Stomach (tissue), 9 donors: ENCODE results near the gene COL6A3. TPM values are rescaled to one million over a fixed set of nuclear protein-coding genes. Genes with fewer than 3 reads are reported as not detected.

Source experiments
- DNase-seq, 2 donors: peaks; one replicate each; pipeline versions ENCODE4 v3.0.0 to v3.0.0-alpha.2; 2013 to 2019
- H3K27ac ChIP-seq, 5 donors: fragments of 200-600 bp in 4 of 5; sonication (generic) in 4 of 5; one replicate each; pipeline ENCODE4 v1.5.1; 2013 to 2019; ENCODE audit warnings: mild to moderate bottlenecking in 1 of 5, moderate library complexity in 1 of 5
- H3K27me3 ChIP-seq, 3 donors: fragments of 200-600 bp; sonication (generic); one replicate each; pipeline ENCODE4 v1.5.1; 2017 to 2019; ENCODE audit warnings: mixed run types in 1 of 3
- H3K36me3 ChIP-seq, 4 donors: fragments of 200-600 bp; sonication (generic); 1 replicate in 3 of 4; 2 replicates in 1 of 4; pipeline ENCODE4 v1.5.1; 2016 to 2019
- H3K4me1 ChIP-seq, 4 donors: fragments of 200-600 bp; sonication (generic); one replicate each; pipeline ENCODE4 v1.5.1; 2016 to 2019
- H3K4me3 ChIP-seq, 4 donors: fragments of 200-600 bp; sonication (generic) in 3 of 4; one replicate each; pipeline ENCODE4 v1.5.1; 2016 to 2019; ENCODE audit warnings: mild to moderate bottlenecking in 1 of 4
- H3K9me3 ChIP-seq, 4 donors: fragments of 200-600 bp; sonication (generic); one replicate each; pipeline ENCODE4 v1.5.1; 2016 to 2019
- EP300 ChIP-seq: sonication (generic); formaldehyde crosslinking; IDR thresholded peaks from one replicate; pipeline ENCODE4 v1.6.1; 2017; ENCODE audit warnings: antibody characterized with exemption
- POLR2A ChIP-seq, 4 donors: fragments of 450-650 bp; IDR thresholded peaks; one replicate each; pipeline ENCODE4 v1.6.1; 2016; ENCODE audit warnings: antibody characterized with exemption in 4 of 4, control low read depth in 2 of 4, mild to moderate bottlenecking in 1 of 4, moderate library complexity in 1 of 4
- POLR2AphosphoS5 ChIP-seq, 3 donors: sonication (generic); formaldehyde crosslinking; IDR thresholded peaks; one replicate each; pipeline ENCODE4 v1.6.1; 2016; ENCODE audit warnings: antibody characterized with exemption in 3 of 3
- WGBS, 5 donors: extraction: QIAGEN DNeasy Blood & Tissue Kit in 3 of 5; methylation state at CpG; one replicate each; pipeline versions ENCODE4 v1.1.5 to v1.1.7; 2013 to 2018; 5-methylcytosine and 5-hydroxymethylcytosine counted together
- intact Hi-C: fragments of 100-400 bp; cut with DNase I; formaldehyde crosslinking; loops from one replicate; pipeline ENCODE4 v1.15.1; 2023; ENCODE audit warnings: low total_unique reads
- polyA plus RNA-seq, 3 donors: library from polyadenylated mRNA; stranded (reverse); fragments of 200-250 nt; gene quantifications; one replicate each; pipeline ENCODE4 v1.2.3, GENCODE V29; 2013
- total RNA-seq, 5 donors: library from RNA; depleted of rRNA; stranded (reverse); fragments of >200 nt; gene quantifications; one replicate each; pipeline versions ENCODE4 v1.1.0 to v1.2.3, GENCODE V29; 2014 to 2016
- TF ChIP-seq, protein P1 (sequence below), 7 experiments: fragments of 450-650 bp in 4 of 7; fragments of 200-600 bp in 3 of 7; sonication (generic) in 3 of 7; IDR thresholded peaks; one replicate each; pipeline ENCODE4 v1.5.1; 2016 to 2019; ENCODE audit warnings: antibody characterized with exemption in 7 of 7, control low read depth in 2 of 7, mild to moderate bottlenecking in 1 of 7
- donor health status: healthy with polysubstance abuse.
- donor health status: Bipolar disorder and iron deficiency.
- donor health status: healthy.

Gene COL6A3
- total and polyA plus RNA-seq, 8 donors, result 9.3 to 411 (median 105) TPM

DNA sequence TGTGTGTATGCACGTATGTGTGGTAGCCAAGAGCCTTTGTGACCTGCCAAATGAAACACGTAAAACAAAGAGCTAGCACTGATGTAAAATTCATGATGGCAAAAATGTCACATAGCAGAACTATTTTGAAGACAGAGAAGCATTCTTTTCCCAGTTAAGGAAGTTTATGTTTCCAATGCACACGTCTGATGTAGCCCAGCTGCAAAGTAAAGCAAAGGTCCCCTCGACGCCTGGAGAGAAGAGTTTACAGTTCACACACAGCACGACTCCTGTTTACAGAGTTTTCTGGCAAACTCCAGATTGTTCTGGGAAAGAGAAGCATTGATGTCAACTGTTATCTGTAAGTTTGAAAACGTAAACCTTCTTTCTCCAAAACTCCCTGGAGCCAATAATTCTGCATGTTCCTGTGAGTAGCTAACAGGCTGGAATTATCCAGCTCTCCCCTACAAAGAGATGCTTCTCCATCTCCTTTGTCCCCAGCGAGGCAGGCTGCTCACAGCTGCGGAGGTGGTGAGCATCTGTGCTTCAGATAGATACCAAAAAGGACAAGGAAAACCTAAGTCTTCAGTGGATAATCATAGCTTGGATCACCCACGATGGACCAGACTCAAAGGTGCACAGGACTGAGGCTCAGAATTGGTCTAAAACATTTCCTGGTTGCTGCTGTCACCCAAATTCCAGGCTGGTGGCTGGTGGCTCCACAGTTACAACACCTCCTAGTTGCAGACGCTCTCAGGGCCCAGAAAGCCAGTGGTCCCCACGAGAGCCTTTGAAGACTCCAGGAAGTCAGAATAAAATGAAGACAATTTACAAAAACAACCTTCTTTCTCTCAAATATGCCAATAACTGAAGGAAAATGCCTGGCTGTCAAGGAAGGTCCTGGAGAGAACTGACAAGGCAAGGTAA is 87.4 kb downstream of the COL6A3 start:
- peaks cover 0 to 5% (median 0%) of the 10 kb centered on the region in 4 donors for H3K36me3 ChIP-seq
- WGBS, 5 donors, result 21 to 51% (median 41%) methylated on average over 12 of the region's 12 CpGs
- H3K27ac ChIP-seq, result peak overlapping the region; percentile 55 to 91 (median 74)
- H3K4me1 ChIP-seq, result peaks cover 4 to 68% (median 32%) of the 10 kb centered on the region in 4 donors
- no peak for TF ChIP-seq EP300
- peak in 1 of 3 donors; percentile 30 for TF ChIP-seq POLR2AphosphoS5 (IDR thresholded peaks at IDR 0.05)
- no peaks in the 10 kb centered on the region for H3K9me3 ChIP-seq
- H3K4me3 ChIP-seq, result no peak overlapping the region
- DNase-seq, result peak in 1 of 2 donors; percentile 88
- no peaks in the 10 kb centered on the region for H3K27me3 ChIP-seq
- intact Hi-C loops, result no loop called here

DNA sequence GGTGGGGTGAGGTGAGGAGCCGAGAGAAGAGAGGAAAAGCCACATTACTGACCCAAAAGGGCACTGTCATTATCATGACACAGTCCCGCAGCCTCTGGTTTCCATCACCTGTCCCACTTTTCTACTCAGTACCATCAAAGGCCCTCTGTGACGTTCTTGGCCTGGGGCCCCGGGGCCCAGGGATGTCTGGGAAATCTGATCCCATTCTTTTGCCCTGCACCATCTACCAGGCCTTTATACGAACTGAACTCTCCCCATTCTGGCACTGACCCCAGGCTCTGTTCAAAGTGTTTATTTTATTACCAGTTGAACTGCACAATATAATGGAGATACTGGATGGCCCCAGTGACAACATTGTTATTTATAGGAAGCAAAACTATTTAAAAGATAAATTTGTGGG is 89.1 kb downstream of the COL6A3 start:
- intact Hi-C loops, result no loop called here
- no peak overlapping the region for H3K4me3 ChIP-seq
- H3K9me3 ChIP-seq, result no peaks in the 10 kb centered on the region
- H3K4me1 ChIP-seq, result peaks cover 4 to 80% (median 32%) of the 10 kb centered on the region in 4 donors
- TF ChIP-seq POLR2A (IDR thresholded peaks at IDR 0.05) (no peak), EP300 (peak; percentile 62), POLR2AphosphoS5 (IDR thresholded peaks at IDR 0.05) (peak; percentile 7 to 73 (median 71))
- TF ChIP-seq, protein P1, sequence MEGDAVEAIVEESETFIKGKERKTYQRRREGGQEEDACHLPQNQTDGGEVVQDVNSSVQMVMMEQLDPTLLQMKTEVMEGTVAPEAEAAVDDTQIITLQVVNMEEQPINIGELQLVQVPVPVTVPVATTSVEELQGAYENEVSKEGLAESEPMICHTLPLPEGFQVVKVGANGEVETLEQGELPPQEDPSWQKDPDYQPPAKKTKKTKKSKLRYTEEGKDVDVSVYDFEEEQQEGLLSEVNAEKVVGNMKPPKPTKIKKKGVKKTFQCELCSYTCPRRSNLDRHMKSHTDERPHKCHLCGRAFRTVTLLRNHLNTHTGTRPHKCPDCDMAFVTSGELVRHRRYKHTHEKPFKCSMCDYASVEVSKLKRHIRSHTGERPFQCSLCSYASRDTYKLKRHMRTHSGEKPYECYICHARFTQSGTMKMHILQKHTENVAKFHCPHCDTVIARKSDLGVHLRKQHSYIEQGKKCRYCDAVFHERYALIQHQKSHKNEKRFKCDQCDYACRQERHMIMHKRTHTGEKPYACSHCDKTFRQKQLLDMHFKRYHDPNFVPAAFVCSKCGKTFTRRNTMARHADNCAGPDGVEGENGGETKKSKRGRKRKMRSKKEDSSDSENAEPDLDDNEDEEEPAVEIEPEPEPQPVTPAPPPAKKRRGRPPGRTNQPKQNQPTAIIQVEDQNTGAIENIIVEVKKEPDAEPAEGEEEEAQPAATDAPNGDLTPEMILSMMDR (IDR thresholded peaks at IDR 0.05), result no peak
- H3K27ac ChIP-seq, result peak overlapping the region in 4 of 5 donors; percentile 55 to 91 (median 74)
- 42 to 59% (median 47%) methylated on average over 5 of the region's 5 CpGs for WGBS, 5 donors
- DNase-seq, result peak in 1 of 2 donors; percentile 62
- H3K27me3 ChIP-seq, result no peaks in the 10 kb centered on the region
- H3K36me3 ChIP-seq, result peaks cover 0 to 5% (median 0%) of the 10 kb centered on the region in 4 donors

DNA sequence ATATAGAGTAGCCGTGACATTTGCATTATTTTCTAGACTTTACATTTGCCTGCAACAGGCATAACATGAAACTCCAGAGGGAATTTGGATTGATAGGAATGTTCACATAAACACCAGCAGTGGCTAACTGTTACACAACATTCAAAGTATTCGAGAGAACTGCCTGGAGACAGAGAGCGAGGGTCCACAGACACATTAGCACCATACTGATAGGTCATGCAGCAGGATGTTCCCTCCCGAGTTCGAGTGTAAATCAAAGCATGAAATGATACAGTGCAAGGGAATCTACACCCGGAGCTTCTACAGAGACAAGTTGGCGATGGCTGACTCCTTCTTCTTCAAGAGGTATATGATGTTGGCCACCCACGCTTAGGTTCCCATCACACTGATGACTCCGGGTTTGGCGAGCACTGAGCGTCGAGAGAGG is 89.5 kb downstream of the COL6A3 start:
- no peak overlapping the region for H3K4me3 ChIP-seq
- no peak for TF ChIP-seq POLR2A (IDR thresholded peaks at IDR 0.05)
- TF ChIP-seq POLR2AphosphoS5 (IDR thresholded peaks at IDR 0.05), result peak in 1 of 3 donors; percentile 16
- H3K36me3 ChIP-seq, result peaks cover 0 to 5% (median 0%) of the 10 kb centered on the region in 4 donors
- H3K27ac ChIP-seq, result peak overlapping the region; percentile 42 to 91 (median 74)
- H3K4me1 ChIP-seq, result peaks cover 4 to 84% (median 32%) of the 10 kb centered on the region in 4 donors
- intact Hi-C loops, result no loop called here
- no peaks in the 10 kb centered on the region for H3K27me3 ChIP-seq
- 62 to 83% (median 76%) methylated on average over 12 of the region's 12 CpGs for WGBS, 5 donors
- no peaks in the 10 kb centered on the region for H3K9me3 ChIP-seq
- DNase-seq, result peak in 1 of 2 donors; percentile 67

DNA sequence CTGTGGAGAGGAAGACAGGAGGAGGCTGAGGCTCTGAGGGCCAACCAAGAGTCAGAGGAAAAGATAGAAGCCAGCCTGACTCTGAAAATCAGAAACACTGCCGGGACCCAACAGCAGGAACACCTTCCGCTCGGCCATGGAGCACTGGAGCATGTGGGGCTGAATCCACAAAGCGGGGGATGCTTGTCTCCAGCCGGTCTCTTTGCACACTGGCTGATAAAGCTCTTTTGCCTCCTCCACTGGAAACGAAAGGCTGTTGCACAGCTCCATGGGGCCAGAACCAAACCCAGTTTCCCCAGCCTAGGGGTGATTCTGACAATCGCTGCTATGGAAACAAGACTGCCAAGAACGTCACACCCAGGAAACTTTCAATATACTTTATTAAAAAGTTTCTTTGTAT is 90.3 kb downstream of the COL6A3 start:
- no peaks in the 10 kb centered on the region for H3K9me3 ChIP-seq
- WGBS, 5 donors, result 79 to 91% (median 87%) methylated on average over 8 of the region's 8 CpGs
- H3K27ac ChIP-seq, result peak overlapping the region in 4 of 5 donors; percentile 55 to 91 (median 74)
- H3K27me3 ChIP-seq, result no peaks in the 10 kb centered on the region
- DNase-seq, result no peak
- H3K4me1 ChIP-seq, result peaks cover 4 to 91% (median 35%) of the 10 kb centered on the region in 4 donors
- no peak overlapping the region for H3K4me3 ChIP-seq
- peaks cover 0 to 5% (median 0%) of the 10 kb centered on the region in 4 donors for H3K36me3 ChIP-seq
- TF ChIP-seq, protein P1 (IDR thresholded peaks at IDR 0.05), result no peak
- TF ChIP-seq POLR2AphosphoS5 (IDR thresholded peaks at IDR 0.05) (no peak), EP300 (no peak), POLR2A (IDR thresholded peaks at IDR 0.05) (no peak)
- intact Hi-C loops, result no loop called here

DNA sequence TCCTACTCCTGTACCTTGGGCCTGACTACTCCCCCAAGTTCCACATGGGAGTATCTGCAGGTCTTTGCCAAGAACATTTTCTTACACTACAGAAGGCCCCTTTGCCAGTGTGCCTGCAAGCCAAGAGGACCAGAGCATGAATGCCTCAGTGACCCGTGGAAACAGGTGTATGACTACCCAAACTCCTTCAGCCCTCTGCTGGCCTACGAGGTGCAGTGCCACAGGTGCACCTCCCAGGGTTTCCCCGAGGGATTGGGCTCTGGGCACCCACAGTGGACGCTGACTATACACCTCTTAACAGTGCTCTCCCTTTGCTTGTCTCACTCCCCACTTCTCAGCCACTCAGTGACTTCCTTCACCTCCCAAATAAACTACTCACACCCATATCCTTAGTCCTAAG is 91.4 kb downstream of the COL6A3 start:
- Histone ChIP-seq H3K9me3 (no peaks in the 10 kb centered on the region), H3K4me1 (peaks cover 4 to 90% (median 32%) of the 10 kb centered on the region in 4 donors), H3K4me3 (no peak overlapping the region), H3K36me3 (peaks cover 0 to 5% (median 0%) of the 10 kb centered on the region in 4 donors), H3K27me3 (no peaks in the 10 kb centered on the region), H3K27ac (peak overlapping the region in 4 of 5 donors; percentile 55 to 91 (median 74))
- TF ChIP-seq POLR2A (IDR thresholded peaks at IDR 0.05), result no peak
- TF ChIP-seq EP300, result no peak
- TF ChIP-seq POLR2AphosphoS5 (IDR thresholded peaks at IDR 0.05), result no peak
- TF ChIP-seq, protein P1 (IDR thresholded peaks at IDR 0.05), result peak in 3 of 7 experiments; percentile 29 to 42 (median 35)
- intact Hi-C loops, result no loop called here
- WGBS, 5 donors, result 34 to 46% (median 38%) methylated on average over 4 of the region's 4 CpGs
- peak; percentile 30 to 44 for DNase-seq
